H9 (cell line): ENCODE measurements around the gene HNMT. TPM values are rescaled to one million over a fixed set of nuclear protein-coding genes. Genes with fewer than 3 reads are reported as not detected.

Experiments
- DNase-seq: peaks from one replicate; pipeline ENCODE4 v3.0.0-alpha.2; 2017
- H2AFZ ChIP-seq: one replicate; pipeline ENCODE4 v1.6.1; 2013; ENCODE audit warnings: mild to moderate bottlenecking, low read length, control low read depth, moderate library complexity
- H2AK5ac ChIP-seq: 2 replicates; pipeline ENCODE4 v1.6.1; 2013; ENCODE audit warnings: low read length, control low read depth, mixed read lengths; ENCODE audit not compliant: insufficient read length
- H2BK120ac ChIP-seq: one replicate; pipeline ENCODE4 v1.6.1; 2013; ENCODE audit warnings: low read depth, mild to moderate bottlenecking, low read length, control low read depth, inconsistent platforms; ENCODE audit not compliant: poor library complexity, severe bottlenecking
- H2BK12ac ChIP-seq: 2 replicates; pipeline ENCODE4 v1.6.1; 2013; ENCODE audit warnings: low read length, control low read depth, mixed read lengths, low read depth; ENCODE audit not compliant: insufficient read length
- H2BK15ac ChIP-seq: 2 replicates; pipeline ENCODE4 v1.6.1; 2013; ENCODE audit warnings: low read depth, low read length, control low read depth
- H2BK20ac ChIP-seq: one replicate; pipeline ENCODE4 v1.6.1; 2013; ENCODE audit warnings: low read depth, mild to moderate bottlenecking, low read length, control low read depth, inconsistent platforms; ENCODE audit not compliant: poor library complexity, severe bottlenecking
- H2BK5ac ChIP-seq: 2 replicates; pipeline ENCODE4 v1.6.1; 2013; ENCODE audit warnings: low read length, control low read depth, mixed read lengths; ENCODE audit not compliant: insufficient read length
- H3K14ac ChIP-seq: 2 replicates; pipeline ENCODE4 v1.6.1; 2013; ENCODE audit warnings: low read length, control low read depth; ENCODE audit not compliant: insufficient read depth
- H3K18ac ChIP-seq: 2 replicates; pipeline ENCODE4 v1.6.1; 2013; ENCODE audit warnings: low read depth, mild to moderate bottlenecking, mixed read lengths, low read length, control low read depth; ENCODE audit not compliant: insufficient read length
- H3K23ac ChIP-seq: 2 replicates; pipeline ENCODE4 v1.6.1; 2013; ENCODE audit warnings: low read length, control low read depth, mixed read lengths, low read depth; ENCODE audit not compliant: insufficient read length
- H3K23me2 ChIP-seq: 2 replicates; pipeline ENCODE4 v1.6.1; 2013; ENCODE audit warnings: low read depth, mild to moderate bottlenecking, mixed read lengths, low read length, control low read depth; ENCODE audit not compliant: insufficient read length, poor library complexity, severe bottlenecking
- H3K27ac ChIP-seq: 2 replicates; pipeline ENCODE4 v1.5.1; 2013; ENCODE audit warnings: low read length, control low read depth, mixed read lengths, low read depth; ENCODE audit not compliant: insufficient read length
- H3K27me3 ChIP-seq: 2 replicates; pipeline ENCODE4 v1.6.1; 2013; ENCODE audit warnings: low read length, control low read depth, inconsistent platforms; ENCODE audit not compliant: insufficient read depth
- H3K4ac ChIP-seq: 2 replicates; pipeline ENCODE4 v1.6.1; 2013; ENCODE audit warnings: low read depth, mild to moderate bottlenecking, control low read depth, inconsistent platforms, low read length, moderate library complexity
- H3K4me1 ChIP-seq: 2 replicates; pipeline ENCODE4 v1.6.1; 2013; ENCODE audit warnings: low read length, control low read depth, inconsistent platforms; ENCODE audit not compliant: insufficient read depth
- H3K4me2 ChIP-seq: 2 replicates; pipeline ENCODE4 v1.6.1; 2013; ENCODE audit warnings: low read length, control low read depth, mixed read lengths; ENCODE audit not compliant: insufficient read length, insufficient read depth
- H3K56ac ChIP-seq: 2 replicates; pipeline ENCODE4 v1.6.1; 2013; ENCODE audit warnings: low read depth, mild to moderate bottlenecking, mixed read lengths, low read length, control low read depth; ENCODE audit not compliant: insufficient read length
- H3K79me1 ChIP-seq: 2 replicates; pipeline ENCODE4 v1.6.1; 2013; ENCODE audit warnings: low read depth, mild to moderate bottlenecking, moderate library complexity, low read length, control low read depth, inconsistent platforms; ENCODE audit not compliant: insufficient read depth, poor library complexity, severe bottlenecking
- H3K79me2 ChIP-seq: 2 replicates; pipeline ENCODE4 v1.6.1; 2013; ENCODE audit warnings: low read length, control low read depth, inconsistent platforms; ENCODE audit not compliant: insufficient read depth
- H3K9ac ChIP-seq: 2 replicates; pipeline ENCODE4 v1.6.1; 2013; ENCODE audit warnings: low read length, control low read depth, mixed read lengths; ENCODE audit not compliant: insufficient read length; ENCODE audit errors: extremely low read depth
- H3K9me3 ChIP-seq: one replicate; pipeline ENCODE4 v1.6.1; 2013; ENCODE audit warnings: low read depth, low read length, inconsistent platforms; ENCODE audit not compliant: control insufficient read depth
- H3T11ph ChIP-seq: one replicate; pipeline ENCODE4 v1.6.1; 2013; ENCODE audit warnings: mild to moderate bottlenecking, low read length, control low read depth, inconsistent platforms
- H4K20me1 ChIP-seq: one replicate; pipeline ENCODE4 v1.6.1; 2013; ENCODE audit not compliant: control insufficient read depth, insufficient read length, insufficient read depth
- H4K5ac ChIP-seq: 2 replicates; pipeline ENCODE4 v1.6.1; 2013; ENCODE audit warnings: low read depth, mild to moderate bottlenecking, mixed read lengths, low read length, control low read depth; ENCODE audit not compliant: insufficient read length
- H4K8ac ChIP-seq: replicated peaks from 2 replicates; pipeline ENCODE4 v1.6.1; 2013; ENCODE audit warnings: low read length, control low read depth, mixed read lengths, low read depth; ENCODE audit not compliant: insufficient read length
- H4K91ac ChIP-seq: 2 replicates; pipeline ENCODE4 v1.6.1; 2013; ENCODE audit warnings: low read depth, mild to moderate bottlenecking, moderate library complexity, mixed read lengths, low read length, control low read depth; ENCODE audit not compliant: insufficient read length
- H3K27ac Mint-ChIP-seq, 3 experiments: 2 replicates in 2 of 3; 3 replicates in 1 of 3; pipeline ENCODE4 v1.8.0; 2020 to 2021; ENCODE audit warnings: mixed read lengths in 3 of 3, mild to moderate bottlenecking in 1 of 3, moderate library complexity in 1 of 3
- H3K27me3 Mint-ChIP-seq: 2 replicates; pipeline ENCODE4 v1.8.0; 2021; ENCODE audit warnings: low read depth, mild to moderate bottlenecking, moderate library complexity, mixed read lengths
- H3K36me3 Mint-ChIP-seq, 3 experiments: 2 replicates in 2 of 3; 3 replicates in 1 of 3; pipeline ENCODE4 v1.8.0; 2020 to 2021; ENCODE audit warnings: low read depth in 3 of 3, mixed read lengths in 3 of 3; ENCODE audit not compliant: insufficient read depth in 1 of 3
- H3K4me1 Mint-ChIP-seq, 2 experiments: 2 replicates each; pipeline ENCODE4 v1.8.0; 2020; ENCODE audit warnings: mixed read lengths in 2 of 2
- H3K4me3 Mint-ChIP-seq, 2 experiments: 2 replicates in 1 of 2; 3 replicates in 1 of 2; pipeline ENCODE4 v1.8.0; 2020 to 2021; ENCODE audit warnings: mild to moderate bottlenecking in 2 of 2, mixed read lengths in 2 of 2, moderate library complexity in 1 of 2
- H3K9me3 Mint-ChIP-seq, 2 experiments: 2 replicates in 1 of 2; 3 replicates in 1 of 2; pipeline ENCODE4 v1.8.0; 2020; ENCODE audit warnings: mild to moderate bottlenecking in 2 of 2, mixed read lengths in 2 of 2, moderate library complexity in 1 of 2
- WGBS: extraction: QIAGEN DNeasy Blood & Tissue Kit; methylation state at CpG from one replicate; pipeline ENCODE4 v1.1.7; 2013; ENCODE audit warnings: missing lambda C conversion rate, low lambda C conversion rate, mixed read lengths; ENCODE audit not compliant: insufficient read length; ENCODE audit errors: extremely low coverage; 5-methylcytosine and 5-hydroxymethylcytosine counted together
- total RNA-seq: library from RNA; stranded (reverse); gene quantifications from 2 replicates; pipeline ENCODE4 v1.2.1, GENCODE V29; 2021
- TF ChIP-seq, protein P1 (sequence below): fragments of 200-600 bp; sonication (generic); conservative IDR thresholded peaks from 3 replicates; pipeline ENCODE4 v1.8.0; 2021; ENCODE audit warnings: antibody characterized with exemption, mild to moderate bottlenecking

HNMT gene
- total RNA-seq, 1 experiment from 2014 or later: 1.3 TPM

DNA sequence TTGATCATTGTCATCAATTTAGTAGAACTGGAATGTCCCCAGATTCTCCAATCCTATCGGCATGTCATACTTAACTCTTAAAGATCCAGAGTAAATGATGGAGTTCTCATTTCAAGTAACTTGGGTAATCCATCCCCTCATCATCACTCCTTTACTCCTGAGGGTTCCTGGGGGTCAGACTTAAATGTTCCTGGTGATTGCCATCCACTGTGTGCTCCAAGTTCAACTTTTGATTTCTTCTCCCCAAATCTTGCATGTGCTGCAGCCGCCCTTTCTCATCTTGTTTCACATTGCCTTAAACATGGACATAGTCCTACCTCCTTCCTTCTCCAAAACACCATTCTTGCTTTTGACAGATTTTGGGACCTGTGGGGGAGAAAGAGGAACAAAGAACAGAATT lies 43.2 kb downstream of the HNMT start:
- no peaks in the 10 kb centered on the region for H3K27me3 Mint-ChIP-seq
- Histone ChIP-seq H3K27ac (no peak overlapping the region), H2BK20ac (no peak overlapping the region), H2AFZ (no peak overlapping the region), H3T11ph (no peak overlapping the region), H3K79me1 (no peaks in the 10 kb centered on the region), H3K4me1 (no peaks in the 10 kb centered on the region), H3K14ac (no peak overlapping the region), H2BK120ac (no peak overlapping the region), H4K8ac (no peak overlapping the region), H3K4ac (no peak overlapping the region), H3K4me2 (no peak overlapping the region), H2BK12ac (no peak overlapping the region), H2AK5ac (no peak overlapping the region), H2BK5ac (no peak overlapping the region), H3K79me2 (no peaks in the 10 kb centered on the region), H4K91ac (no peak overlapping the region), H2BK15ac (no peak overlapping the region), H4K5ac (no peak overlapping the region), H3K9me3 (no peaks in the 10 kb centered on the region), H3K56ac (no peak overlapping the region), H4K20me1 (no peaks in the 10 kb centered on the region), H3K27me3 (no peaks in the 10 kb centered on the region), H3K9ac (no peak overlapping the region), H3K18ac (no peak overlapping the region), H3K23me2 (no peaks in the 10 kb centered on the region), H3K23ac (no peak overlapping the region)
- H3K36me3 Mint-ChIP-seq: no peaks in the 10 kb centered on the region; a peak in 1 of 7 replicates
- H3K9me3 Mint-ChIP-seq: no peaks in the 10 kb centered on the region
- no peaks in the 10 kb centered on the region for H3K4me1 Mint-ChIP-seq
- no peak overlapping the region for H3K27ac Mint-ChIP-seq
- no CpG with 5 or more reads among the region's 2 CpGs for WGBS
- DNase-seq: no peak
- no peak overlapping the region for H3K4me3 Mint-ChIP-seq
- TF ChIP-seq, protein P1, sequence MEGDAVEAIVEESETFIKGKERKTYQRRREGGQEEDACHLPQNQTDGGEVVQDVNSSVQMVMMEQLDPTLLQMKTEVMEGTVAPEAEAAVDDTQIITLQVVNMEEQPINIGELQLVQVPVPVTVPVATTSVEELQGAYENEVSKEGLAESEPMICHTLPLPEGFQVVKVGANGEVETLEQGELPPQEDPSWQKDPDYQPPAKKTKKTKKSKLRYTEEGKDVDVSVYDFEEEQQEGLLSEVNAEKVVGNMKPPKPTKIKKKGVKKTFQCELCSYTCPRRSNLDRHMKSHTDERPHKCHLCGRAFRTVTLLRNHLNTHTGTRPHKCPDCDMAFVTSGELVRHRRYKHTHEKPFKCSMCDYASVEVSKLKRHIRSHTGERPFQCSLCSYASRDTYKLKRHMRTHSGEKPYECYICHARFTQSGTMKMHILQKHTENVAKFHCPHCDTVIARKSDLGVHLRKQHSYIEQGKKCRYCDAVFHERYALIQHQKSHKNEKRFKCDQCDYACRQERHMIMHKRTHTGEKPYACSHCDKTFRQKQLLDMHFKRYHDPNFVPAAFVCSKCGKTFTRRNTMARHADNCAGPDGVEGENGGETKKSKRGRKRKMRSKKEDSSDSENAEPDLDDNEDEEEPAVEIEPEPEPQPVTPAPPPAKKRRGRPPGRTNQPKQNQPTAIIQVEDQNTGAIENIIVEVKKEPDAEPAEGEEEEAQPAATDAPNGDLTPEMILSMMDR: no peak
